GM20431 (cell line): ENCODE data around the gene MAP3K5.
"Not testable (repeated sequence)": the region's sequence is repeated elsewhere in the genome, so short reads cannot be mapped to it uniquely, and the experiment has no call there.

Source experiments
- in situ Hi-C: fragments of 300-500 bp; cut with MseI, MboI; formaldehyde crosslinking; loops from one replicate; pipeline ENCODE4 v1.15.0; 2020; ENCODE audit warnings: low sequenced_read_pairs; ENCODE audit not compliant: unreplicated experiment

Gene MAP3K5

GRCh38 chr6:136728976-136729515, 63.2 kb downstream of the MAP3K5 start:
- in situ Hi-C loops: no loop called here

- in situ Hi-C loops: no loop called here
Observed at GRCh38 chr6:136728033-136728939, 64.0 kb downstream of the MAP3K5 start.

GRCh38 chr6:136726837-136727557, 65.3 kb downstream of the MAP3K5 start:
- in situ Hi-C loops: no loop called here

GRCh38 chr6:136725124-136725523, 67.2 kb downstream of the MAP3K5 start:
- in situ Hi-C loops: no loop called here

- in situ Hi-C loops: no loop called here
Observed at GRCh38 chr6:136723780-136724179, 68.5 kb downstream of the MAP3K5 start.

- in situ Hi-C loops: no loop called here
Observed at GRCh38 chr6:136721467-136721866, 70.8 kb downstream of the MAP3K5 start.

GRCh38 chr6:136720045-136720770, 72.1 kb downstream of the MAP3K5 start:
- in situ Hi-C loops: no loop called here

- in situ Hi-C loops: no loop called here
Observed at GRCh38 chr6:136719280-136720044, 72.8 kb downstream of the MAP3K5 start.

GRCh38 chr6:136718476-136718875, 73.8 kb downstream of the MAP3K5 start:
- in situ Hi-C loops: no loop called here

GRCh38 chr6:136717716-136717990, 74.6 kb downstream of the MAP3K5 start:
- in situ Hi-C loops: no loop called here

GRCh38 chr6:136716917-136717715, 75.2 kb downstream of the MAP3K5 start:
- in situ Hi-C loops: no loop called here

GRCh38 chr6:136712642-136713041, 79.6 kb downstream of the MAP3K5 start:
- in situ Hi-C loops: not testable (repeated sequence)

- in situ Hi-C loops: no loop called here
Observed at GRCh38 chr6:136711644-136712043, 80.6 kb downstream of the MAP3K5 start.

GRCh38 chr6:136710877-136711552, 81.3 kb downstream of the MAP3K5 start:
- in situ Hi-C loops: no loop called here

GRCh38 chr6:136709429-136709828, 82.8 kb downstream of the MAP3K5 start:
- in situ Hi-C loops: no loop called here

GRCh38 chr6:136706430-136706829, 85.8 kb downstream of the MAP3K5 start:
- in situ Hi-C loops: no loop called here

GRCh38 chr6:136703331-136703865, 88.9 kb downstream of the MAP3K5 start:
- in situ Hi-C loops: no loop called here

- in situ Hi-C loops: no loop called here
Observed at GRCh38 chr6:136701045-136701444, 91.2 kb downstream of the MAP3K5 start.
